ENCODE data around the gene TMEM18. TPM values are rescaled to one million over a fixed set of nuclear protein-coding genes. Genes with fewer than 3 reads are reported as not detected.

Gene TMEM18
- total and polyA plus RNA-seq, 8 donors: 1.4 to 31.1 (median 14.5) TPM

DNA sequence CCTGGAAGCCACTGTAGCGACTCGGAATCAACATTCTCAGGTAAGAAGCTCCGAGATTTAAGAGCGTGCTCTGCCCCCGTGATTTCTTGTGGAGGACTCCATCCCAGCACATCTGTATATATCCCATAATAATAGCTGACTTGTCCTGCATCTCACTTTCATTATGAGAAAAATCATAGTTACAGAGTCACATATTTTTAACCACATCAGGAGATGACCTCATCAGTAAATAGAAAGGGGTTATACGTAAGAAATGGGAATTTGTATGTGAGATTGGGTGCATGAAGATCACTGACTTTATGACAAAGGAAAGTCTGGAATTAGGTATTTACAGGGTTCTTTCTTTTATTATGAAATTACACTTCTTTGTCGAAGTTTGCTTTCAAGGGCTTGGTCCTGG is 16.4 kb upstream of the TMEM18 start:
- no peaks in the 10 kb centered on the region for H3K27me3 ChIP-seq
- no peak overlapping the region for H3K4me3 ChIP-seq
- TF ChIP-seq POLR2AphosphoS5 (IDR thresholded peaks at IDR 0.05) (no peak), EP300 (IDR thresholded peaks at IDR 0.05) (no peak), POLR2A (IDR thresholded peaks at IDR 0.05) (no peak)
- TF ChIP-seq, protein P1, sequence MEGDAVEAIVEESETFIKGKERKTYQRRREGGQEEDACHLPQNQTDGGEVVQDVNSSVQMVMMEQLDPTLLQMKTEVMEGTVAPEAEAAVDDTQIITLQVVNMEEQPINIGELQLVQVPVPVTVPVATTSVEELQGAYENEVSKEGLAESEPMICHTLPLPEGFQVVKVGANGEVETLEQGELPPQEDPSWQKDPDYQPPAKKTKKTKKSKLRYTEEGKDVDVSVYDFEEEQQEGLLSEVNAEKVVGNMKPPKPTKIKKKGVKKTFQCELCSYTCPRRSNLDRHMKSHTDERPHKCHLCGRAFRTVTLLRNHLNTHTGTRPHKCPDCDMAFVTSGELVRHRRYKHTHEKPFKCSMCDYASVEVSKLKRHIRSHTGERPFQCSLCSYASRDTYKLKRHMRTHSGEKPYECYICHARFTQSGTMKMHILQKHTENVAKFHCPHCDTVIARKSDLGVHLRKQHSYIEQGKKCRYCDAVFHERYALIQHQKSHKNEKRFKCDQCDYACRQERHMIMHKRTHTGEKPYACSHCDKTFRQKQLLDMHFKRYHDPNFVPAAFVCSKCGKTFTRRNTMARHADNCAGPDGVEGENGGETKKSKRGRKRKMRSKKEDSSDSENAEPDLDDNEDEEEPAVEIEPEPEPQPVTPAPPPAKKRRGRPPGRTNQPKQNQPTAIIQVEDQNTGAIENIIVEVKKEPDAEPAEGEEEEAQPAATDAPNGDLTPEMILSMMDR (IDR thresholded peaks at IDR 0.05): no peak

DNA sequence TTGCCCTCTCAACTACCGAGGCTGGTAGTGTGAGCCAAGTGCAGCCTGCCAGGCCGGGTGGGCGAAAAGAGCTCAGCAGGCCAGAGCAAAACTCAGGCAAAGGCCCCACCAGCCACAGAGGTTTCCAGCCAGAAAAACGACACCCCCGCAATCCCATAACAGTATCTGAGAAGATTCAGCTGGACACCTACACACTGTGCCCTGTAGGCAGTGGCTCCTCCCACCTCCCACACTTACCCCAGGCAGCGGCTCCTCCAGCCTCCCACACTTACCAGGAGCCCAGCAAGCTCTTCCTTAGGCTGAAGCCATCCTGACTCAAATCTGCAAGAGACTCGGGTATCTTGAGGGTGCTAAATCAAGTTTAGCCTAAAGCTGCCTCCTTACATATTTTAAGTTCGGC is 15.6 kb upstream of the TMEM18 start:
- no peaks in the 10 kb centered on the region for H3K9me3 ChIP-seq
- no peaks in the 10 kb centered on the region for H3K36me3 ChIP-seq
- H3K27ac ChIP-seq: no peak overlapping the region
- H3K4me3 ChIP-seq: no peak overlapping the region
- TF ChIP-seq EP300 (IDR thresholded peaks at IDR 0.05): no peak
- TF ChIP-seq, protein P1 (IDR thresholded peaks at IDR 0.05): no peak
- no peak for TF ChIP-seq POLR2A (IDR thresholded peaks at IDR 0.05)
- TF ChIP-seq POLR2AphosphoS5 (IDR thresholded peaks at IDR 0.05): no peak
- 76 to 91% (median 86%) methylated on average over 8 of the region's 8 CpGs for WGBS, 5 donors
- H3K27me3 ChIP-seq: no peaks in the 10 kb centered on the region
- peaks cover 0 to 21% (median 11%) of the 10 kb centered on the region in 4 donors for H3K4me1 ChIP-seq
- DNase-seq: no peak
- intact Hi-C loops (cut with DNase I; ENCODE audit: low total_unique reads): no loop called here

More for the DNA sequence above, 16.4 kb upstream of the TMEM18 start:
- 89 to 92% (median 91%) methylated on average over 7 of the region's 7 CpGs for WGBS, 5 donors
- Histone ChIP-seq H3K36me3 (no peaks in the 10 kb centered on the region), H3K9me3 (no peaks in the 10 kb centered on the region), H3K27ac (no peak overlapping the region), H3K4me1 (peaks cover 0 to 21% (median 11%) of the 10 kb centered on the region in 4 donors)
- DNase-seq: no peak
- intact Hi-C loops (cut with DNase I; ENCODE audit: low total_unique reads): no loop called here

DNA sequence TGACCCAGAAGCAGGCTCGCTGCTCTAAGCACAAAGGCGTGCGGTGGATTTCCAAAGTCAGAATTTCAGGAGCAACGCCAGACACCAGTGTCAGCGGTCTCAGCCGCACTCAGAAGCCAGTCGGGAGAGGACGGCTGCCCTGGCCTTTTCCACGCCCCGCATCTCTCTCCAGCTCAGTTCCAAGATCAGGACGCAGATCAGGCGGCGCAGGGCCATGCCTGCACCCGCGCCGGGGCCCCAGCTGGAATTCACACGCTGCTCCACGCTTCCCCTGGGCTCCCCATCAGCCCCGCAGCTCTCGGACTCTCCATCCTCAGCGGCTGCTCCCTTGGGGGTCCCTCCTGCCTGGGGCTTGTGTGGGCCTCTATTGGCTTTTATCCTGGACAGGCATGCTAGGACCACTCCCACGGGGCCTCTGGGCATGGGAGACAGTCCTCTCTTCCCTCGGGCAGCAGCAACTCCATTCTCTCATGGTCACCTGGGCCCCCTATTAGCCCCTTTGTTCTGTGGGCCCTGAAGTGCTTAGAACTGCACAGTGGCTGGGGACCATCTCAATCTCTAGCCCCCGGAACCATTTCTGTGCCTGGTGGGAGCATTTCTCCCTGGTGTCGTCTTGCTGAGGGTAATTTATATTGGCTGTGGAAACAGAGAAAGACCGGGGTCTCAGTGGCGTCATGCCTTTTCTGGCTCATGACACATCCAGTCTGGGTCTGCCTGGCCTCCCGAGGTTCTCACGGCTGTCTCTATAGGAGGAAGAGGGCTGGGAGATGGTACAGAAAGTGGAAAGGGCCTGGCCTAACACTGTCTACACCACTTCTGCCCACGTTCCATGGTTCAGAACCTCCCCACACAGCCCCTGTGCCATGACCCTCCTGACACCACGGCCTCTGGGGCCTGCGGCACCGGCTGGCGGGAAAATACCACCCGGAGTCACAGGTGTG is 14.9 kb upstream of the TMEM18 start:
- no peak overlapping the region for H3K4me3 ChIP-seq
- H3K9me3 ChIP-seq: no peaks in the 10 kb centered on the region
- DNase-seq: no peak
- peaks cover 0 to 21% (median 9%) of the 10 kb centered on the region in 4 donors for H3K4me1 ChIP-seq
- no peaks in the 10 kb centered on the region for H3K27me3 ChIP-seq
- TF ChIP-seq EP300 (IDR thresholded peaks at IDR 0.05) (no peak), POLR2A (IDR thresholded peaks at IDR 0.05) (no peak), POLR2AphosphoS5 (IDR thresholded peaks at IDR 0.05) (no peak)
- TF ChIP-seq, protein P1 (IDR thresholded peaks at IDR 0.05): no peak
- intact Hi-C loops (cut with DNase I; ENCODE audit: low total_unique reads): no loop called here
- H3K36me3 ChIP-seq: no peaks in the 10 kb centered on the region
- no peak overlapping the region for H3K27ac ChIP-seq
- 90 to 94% (median 92%) methylated on average over 29 to 35 of the region's 35 CpGs for WGBS, 5 donors

DNA sequence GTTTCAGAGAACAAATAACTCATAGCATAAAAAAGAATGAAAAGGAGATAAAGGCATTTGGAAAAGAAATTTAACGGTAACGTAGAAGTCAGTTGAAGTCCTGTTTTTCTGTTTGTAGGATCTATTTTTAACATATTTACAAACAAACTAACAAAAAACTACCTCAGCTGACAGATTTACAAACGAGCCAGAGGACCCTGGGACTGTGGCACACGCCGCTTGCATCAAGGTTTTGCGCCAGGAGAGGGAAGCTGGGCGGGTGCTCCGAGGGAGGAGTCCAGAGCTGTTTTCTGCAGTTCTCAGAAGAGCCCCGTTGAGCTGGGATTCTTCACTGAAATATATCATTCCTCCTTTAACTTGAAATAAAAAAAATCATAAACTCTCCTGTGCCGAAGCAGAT is 13.6 kb upstream of the TMEM18 start:
- TF ChIP-seq, protein P1 (IDR thresholded peaks at IDR 0.05): no peak
- no peak for TF ChIP-seq POLR2AphosphoS5 (IDR thresholded peaks at IDR 0.05)
- no peak for TF ChIP-seq POLR2A (IDR thresholded peaks at IDR 0.05)
- TF ChIP-seq EP300 (IDR thresholded peaks at IDR 0.05): no peak
- H3K36me3 ChIP-seq: no peaks in the 10 kb centered on the region
- 74 to 79% (median 76%) methylated on average over 10 of the region's 10 CpGs for WGBS, 5 donors
- intact Hi-C loops (cut with DNase I; ENCODE audit: low total_unique reads): no loop called here
- H3K27me3 ChIP-seq: no peaks in the 10 kb centered on the region
- H3K9me3 ChIP-seq: peaks cover 0 to 11% (median 5%) of the 10 kb centered on the region in 4 donors
- DNase-seq: no peak
- H3K4me1 ChIP-seq: peaks cover 0 to 21% (median 7%) of the 10 kb centered on the region in 4 donors
- H3K4me3 ChIP-seq: no peak overlapping the region
- H3K27ac ChIP-seq: no peak overlapping the region
